Muscle layer of duodenum (tissue), 2 donors: ENCODE results near the gene GALNT14.

Source experiments
- H3K27ac ChIP-seq: one replicate; pipeline ENCODE4 v1.7.0; 2013; ENCODE audit warnings: mild to moderate bottlenecking, low read length
- H3K27me3 ChIP-seq: one replicate; pipeline ENCODE4 v1.7.0; 2013; ENCODE audit warnings: low read depth, mild to moderate bottlenecking, control low read depth, low read length
- H3K36me3 ChIP-seq, 2 donors: one replicate each; pipeline ENCODE4 v1.7.0; 2013; ENCODE audit warnings: low read length in 2 of 2, control low read depth in 1 of 2, mild to moderate bottlenecking in 1 of 2; ENCODE audit not compliant: insufficient read depth in 2 of 2, control insufficient read depth in 1 of 2
- H3K4me1 ChIP-seq, 2 donors: one replicate each; pipeline ENCODE4 v1.7.0; 2013; ENCODE audit warnings: low read length in 2 of 2, mild to moderate bottlenecking in 2 of 2, control low read depth in 1 of 2, moderate library complexity in 1 of 2; ENCODE audit not compliant: insufficient read depth in 2 of 2, control insufficient read depth in 1 of 2
- H3K4me3 ChIP-seq, 2 donors: one replicate each; pipeline ENCODE4 v1.7.0; 2013; ENCODE audit warnings: low read length in 2 of 2, low read depth in 1 of 2, mild to moderate bottlenecking in 1 of 2
- H3K9me3 ChIP-seq, 2 donors: one replicate each; pipeline ENCODE4 v1.7.0; 2013; ENCODE audit warnings: low read length in 2 of 2, control low read depth in 1 of 2, mild to moderate bottlenecking in 1 of 2; ENCODE audit not compliant: control insufficient read depth in 1 of 2
- donor health status: healthy.

Gene GALNT14

GRCh38 chr2:30955516-30956132 is 182.6 kb downstream of the GALNT14 start:
- H3K4me3 ChIP-seq: no peak overlapping the region
- no peaks in the 10 kb centered on the region for H3K36me3 ChIP-seq
- H3K9me3 ChIP-seq: no peaks in the 10 kb centered on the region
- H3K4me1 ChIP-seq: no peaks in the 10 kb centered on the region
- no peak overlapping the region for H3K27ac ChIP-seq
- no peaks in the 10 kb centered on the region for H3K27me3 ChIP-seq

GRCh38 chr2:30950339-30950738 is 187.9 kb downstream of the GALNT14 start:
- Histone ChIP-seq H3K27ac (no peak overlapping the region), H3K36me3 (no peaks in the 10 kb centered on the region), H3K9me3 (no peaks in the 10 kb centered on the region), H3K4me3 (no peak overlapping the region), H3K27me3 (no peaks in the 10 kb centered on the region), H3K4me1 (no peaks in the 10 kb centered on the region)

DNA sequence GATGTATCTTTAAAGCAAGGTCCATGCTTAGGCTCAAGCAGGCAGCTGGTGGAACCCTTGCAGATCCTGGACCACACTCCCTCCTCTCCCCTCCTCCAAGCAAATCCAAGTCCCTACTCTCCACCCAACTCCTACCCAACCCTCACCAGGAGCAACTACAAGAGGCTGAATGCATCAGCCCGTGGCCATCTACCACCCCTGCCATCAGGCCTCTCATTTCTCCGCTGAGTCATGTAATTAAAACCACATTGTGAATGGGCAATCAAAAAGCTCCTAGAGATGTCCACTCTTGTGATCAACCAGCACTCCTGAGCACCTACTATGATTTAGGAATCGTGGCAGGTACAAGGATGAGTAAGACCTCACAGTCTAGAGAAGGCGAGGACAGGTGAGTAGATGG is 188.8 kb downstream of the GALNT14 start:
- no peak overlapping the region for H3K27ac ChIP-seq
- no peaks in the 10 kb centered on the region for H3K4me1 ChIP-seq
- no peak overlapping the region for H3K4me3 ChIP-seq
- no peaks in the 10 kb centered on the region for H3K36me3 ChIP-seq
- no peaks in the 10 kb centered on the region for H3K9me3 ChIP-seq
- H3K27me3 ChIP-seq: no peaks in the 10 kb centered on the region

DNA sequence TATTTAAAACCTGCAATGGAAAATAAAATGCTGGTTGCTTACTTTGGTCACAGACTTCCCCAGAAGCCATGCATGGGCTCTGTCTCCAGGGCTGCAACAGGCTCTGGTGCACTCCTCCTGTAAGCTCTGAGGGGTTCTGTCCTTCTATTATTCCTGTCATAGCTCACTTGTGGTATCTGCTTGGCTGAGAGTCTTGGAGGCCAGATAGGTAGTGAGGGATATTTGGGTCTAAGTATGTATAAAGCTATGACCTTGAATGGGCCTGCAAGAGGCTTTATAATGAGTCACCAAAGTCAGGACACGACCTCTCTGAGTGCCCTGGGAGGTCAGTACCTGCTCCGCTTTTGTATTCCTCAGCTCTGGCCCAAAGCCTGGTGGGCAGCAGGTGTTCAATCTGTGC is 189.4 kb downstream of the GALNT14 start:
- Histone ChIP-seq H3K9me3 (no peaks in the 10 kb centered on the region), H3K27me3 (no peaks in the 10 kb centered on the region), H3K27ac (no peak overlapping the region)

DNA sequence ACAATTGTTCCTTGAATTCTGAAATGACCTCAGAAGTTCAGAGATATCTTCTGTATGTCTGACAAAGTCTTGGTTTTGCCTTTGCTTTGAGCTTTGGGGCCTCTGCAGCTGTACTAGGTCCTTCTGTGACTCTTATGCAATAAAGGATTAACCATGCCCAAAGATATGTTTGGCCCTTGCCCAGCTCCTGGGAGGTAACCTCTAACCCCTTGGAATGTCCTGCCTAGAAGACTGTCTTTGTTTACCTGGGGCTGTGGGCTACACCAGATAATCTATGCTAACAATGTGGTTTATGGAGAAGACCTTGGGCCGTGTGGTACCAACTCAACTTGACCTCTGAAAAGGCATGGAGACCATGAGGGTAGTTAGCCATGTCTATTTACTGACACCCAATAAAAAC is 190.1 kb downstream of the GALNT14 start:
- Histone ChIP-seq H3K36me3 (no peaks in the 10 kb centered on the region), H3K4me1 (no peaks in the 10 kb centered on the region), H3K4me3 (no peak overlapping the region), H3K9me3 (no peaks in the 10 kb centered on the region), H3K27me3 (no peaks in the 10 kb centered on the region), H3K27ac (no peak overlapping the region)

More for the DNA sequence above, 189.4 kb downstream of the GALNT14 start:
- Histone ChIP-seq H3K4me3 (no peak overlapping the region), H3K36me3 (no peaks in the 10 kb centered on the region), H3K4me1 (no peaks in the 10 kb centered on the region)

DNA sequence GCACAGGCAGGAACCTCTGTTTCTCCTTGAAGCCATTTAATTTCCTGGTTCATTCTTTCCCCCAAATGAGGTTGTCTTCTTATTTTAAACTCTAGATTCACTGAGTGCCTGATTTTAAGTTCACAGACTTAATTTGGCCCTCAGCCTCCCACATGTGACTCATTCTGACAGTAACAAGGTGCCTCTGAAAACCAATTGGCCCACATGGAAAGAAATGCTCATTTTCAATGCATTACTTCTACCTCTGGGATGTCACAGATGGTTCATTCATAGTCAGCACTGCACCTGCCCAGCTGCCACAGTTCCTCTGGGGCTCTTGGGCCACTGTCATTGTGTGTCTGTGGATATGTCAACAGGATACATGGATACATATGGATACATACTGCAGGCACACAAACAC is 190.6 kb downstream of the GALNT14 start:
- no peaks in the 10 kb centered on the region for H3K9me3 ChIP-seq
- no peaks in the 10 kb centered on the region for H3K4me1 ChIP-seq
- no peak overlapping the region for H3K4me3 ChIP-seq
- no peaks in the 10 kb centered on the region for H3K27me3 ChIP-seq
- no peak overlapping the region for H3K27ac ChIP-seq
- no peaks in the 10 kb centered on the region for H3K36me3 ChIP-seq

GRCh38 chr2:30942419-30942818 is 195.8 kb downstream of the GALNT14 start:
- Histone ChIP-seq H3K27me3 (no peaks in the 10 kb centered on the region), H3K4me1 (no peaks in the 10 kb centered on the region), H3K9me3 (no peaks in the 10 kb centered on the region), H3K36me3 (no peaks in the 10 kb centered on the region), H3K27ac (no peak overlapping the region), H3K4me3 (no peak overlapping the region)

- no peak overlapping the region for H3K27ac ChIP-seq
- no peaks in the 10 kb centered on the region for H3K4me1 ChIP-seq
- H3K27me3 ChIP-seq: no peaks in the 10 kb centered on the region
- H3K9me3 ChIP-seq: no peaks in the 10 kb centered on the region
- H3K36me3 ChIP-seq: no peaks in the 10 kb centered on the region
- H3K4me3 ChIP-seq: no peak overlapping the region
These were observed 197.4 kb downstream of the GALNT14 start for GRCh38 chr2:30940839-30941238.

DNA sequence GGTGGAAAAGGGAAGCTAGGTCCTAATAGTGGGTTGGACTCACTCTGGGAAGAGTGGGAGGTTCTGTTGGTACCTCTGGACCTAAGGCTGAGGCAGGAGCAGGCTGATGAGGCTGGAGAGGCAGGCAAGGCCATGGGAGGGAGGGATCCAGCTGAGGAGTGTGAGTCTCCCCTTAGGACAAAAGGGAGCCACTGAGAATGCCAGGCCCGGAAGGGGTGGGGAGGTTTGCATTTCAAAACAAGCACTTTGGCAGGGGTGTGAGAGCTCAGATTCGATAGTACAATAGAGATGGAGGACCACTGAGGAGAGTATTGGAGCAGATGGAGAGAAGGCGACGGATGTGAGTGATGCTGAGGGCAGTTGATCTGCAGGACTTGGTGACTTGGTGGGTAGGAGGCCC is 198.9 kb downstream of the GALNT14 start:
- Histone ChIP-seq H3K4me3 (no peak overlapping the region), H3K27ac (no peak overlapping the region), H3K4me1 (no peaks in the 10 kb centered on the region), H3K9me3 (no peaks in the 10 kb centered on the region), H3K27me3 (no peaks in the 10 kb centered on the region), H3K36me3 (no peaks in the 10 kb centered on the region)

GRCh38 chr2:30938196-30938595 is 200.0 kb downstream of the GALNT14 start:
- Histone ChIP-seq H3K27me3 (no peaks in the 10 kb centered on the region), H3K4me1 (no peaks in the 10 kb centered on the region), H3K4me3 (no peak overlapping the region), H3K27ac (no peak overlapping the region), H3K9me3 (no peaks in the 10 kb centered on the region), H3K36me3 (no peaks in the 10 kb centered on the region)

DNA sequence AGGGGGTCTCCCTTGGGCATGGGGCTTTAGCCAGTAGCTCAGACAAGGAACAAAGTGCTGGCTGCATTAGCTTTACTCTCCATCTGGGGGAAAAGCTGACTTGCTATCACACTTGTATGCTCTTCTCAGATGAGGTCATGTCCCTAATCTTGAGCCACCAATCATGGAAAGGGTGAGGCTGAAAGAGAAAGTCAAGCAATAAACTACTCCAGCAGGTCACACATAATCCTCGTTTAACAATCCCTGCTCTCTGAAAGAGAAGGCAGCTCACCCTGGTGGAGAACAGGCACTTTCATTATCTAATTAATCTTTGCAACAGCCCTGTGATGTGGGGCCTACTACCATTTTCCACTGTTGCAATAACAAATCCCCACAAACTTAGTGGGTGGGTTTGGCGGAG is 201.3 kb downstream of the GALNT14 start:
- Histone ChIP-seq H3K9me3 (no peaks in the 10 kb centered on the region), H3K36me3 (no peaks in the 10 kb centered on the region), H3K4me3 (no peak overlapping the region), H3K27me3 (no peaks in the 10 kb centered on the region), H3K27ac (no peak overlapping the region), H3K4me1 (no peaks in the 10 kb centered on the region)

DNA sequence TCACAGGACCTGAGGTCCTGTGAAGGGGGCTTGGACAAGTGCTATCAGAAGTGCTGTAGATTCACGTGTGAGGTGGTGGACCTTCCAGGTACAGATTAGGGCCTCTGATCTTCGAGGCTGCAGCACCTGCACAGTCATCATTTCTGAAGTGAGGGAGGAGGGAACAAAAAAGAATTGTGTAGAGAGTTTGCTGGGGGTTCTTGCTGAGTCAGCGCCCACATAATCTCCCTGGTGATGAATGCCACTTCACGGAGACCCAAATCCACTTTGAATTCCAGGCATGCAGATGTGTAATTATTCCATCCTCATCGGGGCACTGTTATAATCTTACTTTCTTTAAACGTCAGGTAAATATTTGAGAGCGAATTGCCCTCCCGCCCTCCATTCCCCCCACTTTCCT is 202.4 kb downstream of the GALNT14 start:
- Histone ChIP-seq H3K9me3 (no peaks in the 10 kb centered on the region), H3K4me1 (no peaks in the 10 kb centered on the region), H3K27me3 (no peaks in the 10 kb centered on the region), H3K36me3 (no peaks in the 10 kb centered on the region), H3K27ac (no peak overlapping the region), H3K4me3 (no peak overlapping the region)
